ENCODE measurements around the gene NEURL2.

DNA sequence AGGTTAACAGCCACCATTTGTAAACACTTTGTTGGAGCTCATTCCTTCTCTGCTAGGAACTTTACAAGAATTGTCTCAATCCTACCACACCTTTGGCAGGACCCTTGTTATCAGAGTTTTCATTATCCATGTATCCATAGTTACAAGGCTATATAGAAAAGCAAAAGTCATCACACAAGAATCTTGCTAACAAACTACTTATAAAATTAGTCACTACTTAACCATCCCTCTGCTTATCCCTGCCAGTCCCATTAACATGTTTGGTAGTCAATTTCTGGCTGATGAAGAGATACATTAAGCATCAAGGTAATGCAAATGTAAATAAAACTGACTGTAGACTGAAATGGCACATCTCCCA lies 23.2 kb downstream of the NEURL2 start:
- TF ChIP-seq, protein P1, sequence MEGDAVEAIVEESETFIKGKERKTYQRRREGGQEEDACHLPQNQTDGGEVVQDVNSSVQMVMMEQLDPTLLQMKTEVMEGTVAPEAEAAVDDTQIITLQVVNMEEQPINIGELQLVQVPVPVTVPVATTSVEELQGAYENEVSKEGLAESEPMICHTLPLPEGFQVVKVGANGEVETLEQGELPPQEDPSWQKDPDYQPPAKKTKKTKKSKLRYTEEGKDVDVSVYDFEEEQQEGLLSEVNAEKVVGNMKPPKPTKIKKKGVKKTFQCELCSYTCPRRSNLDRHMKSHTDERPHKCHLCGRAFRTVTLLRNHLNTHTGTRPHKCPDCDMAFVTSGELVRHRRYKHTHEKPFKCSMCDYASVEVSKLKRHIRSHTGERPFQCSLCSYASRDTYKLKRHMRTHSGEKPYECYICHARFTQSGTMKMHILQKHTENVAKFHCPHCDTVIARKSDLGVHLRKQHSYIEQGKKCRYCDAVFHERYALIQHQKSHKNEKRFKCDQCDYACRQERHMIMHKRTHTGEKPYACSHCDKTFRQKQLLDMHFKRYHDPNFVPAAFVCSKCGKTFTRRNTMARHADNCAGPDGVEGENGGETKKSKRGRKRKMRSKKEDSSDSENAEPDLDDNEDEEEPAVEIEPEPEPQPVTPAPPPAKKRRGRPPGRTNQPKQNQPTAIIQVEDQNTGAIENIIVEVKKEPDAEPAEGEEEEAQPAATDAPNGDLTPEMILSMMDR (IDR thresholded peaks at IDR 0.05; ENCODE audit: borderline replicate concordance, extremely low read depth, low read length, poor library complexity, severe bottlenecking): no peak
- no peak for TF ChIP-seq EZH2 (IDR thresholded peaks at IDR 0.05; ENCODE audit: borderline replicate concordance, low read depth, low read length, severe bottlenecking)

All from DND-41 (cell line).